Urinary bladder (tissue), 4 donors: ENCODE data around the gene TAS2R16. TPM values are rescaled to one million over a fixed set of nuclear protein-coding genes. Genes with fewer than 3 reads are reported as not detected.
"Not testable (repeated sequence)": the region's sequence is repeated elsewhere in the genome, so short reads cannot be mapped to it uniquely, and the experiment has no call there.

Experiments used
- DNase-seq: peaks from one replicate; pipeline ENCODE4 v3.0.0-alpha.2; 2015; ENCODE audit errors: extremely low spot score
- H3K27ac ChIP-seq: one replicate; pipeline ENCODE4 v1.5.1; 2013; ENCODE audit warnings: low read depth, mild to moderate bottlenecking, moderate library complexity
- H3K36me3 ChIP-seq: one replicate; pipeline ENCODE4 v1.6.1; 2013; ENCODE audit warnings: mild to moderate bottlenecking, moderate library complexity; ENCODE audit not compliant: insufficient read depth
- H3K4me1 ChIP-seq: one replicate; pipeline ENCODE4 v1.6.1; 2013; ENCODE audit warnings: mild to moderate bottlenecking, moderate library complexity; ENCODE audit not compliant: insufficient read depth
- H3K4me3 ChIP-seq: one replicate; pipeline ENCODE4 v1.5.1; 2013; ENCODE audit warnings: low read depth, low read length
- WGBS: extraction: QIAGEN DNeasy Blood & Tissue Kit; methylation state at CpG from one replicate; pipeline ENCODE4 v1.1.7; 2013; 5-methylcytosine and 5-hydroxymethylcytosine counted together
- polyA plus RNA-seq: library from polyadenylated mRNA; stranded (reverse); fragments of 200-250 nt; gene quantifications from one replicate; pipeline ENCODE4 v1.2.3, GENCODE V29; 2013
- total RNA-seq: library from RNA; depleted of rRNA; stranded (reverse); fragments of >200 nt; gene quantifications from one replicate; pipeline ENCODE4 v1.2.3, GENCODE V29; 2014
- donor health status: healthy with polysubstance abuse.
- donor health status: healthy.

The TAS2R16 gene
- total and polyA plus RNA-seq, 2 donors: not detected

DNA sequence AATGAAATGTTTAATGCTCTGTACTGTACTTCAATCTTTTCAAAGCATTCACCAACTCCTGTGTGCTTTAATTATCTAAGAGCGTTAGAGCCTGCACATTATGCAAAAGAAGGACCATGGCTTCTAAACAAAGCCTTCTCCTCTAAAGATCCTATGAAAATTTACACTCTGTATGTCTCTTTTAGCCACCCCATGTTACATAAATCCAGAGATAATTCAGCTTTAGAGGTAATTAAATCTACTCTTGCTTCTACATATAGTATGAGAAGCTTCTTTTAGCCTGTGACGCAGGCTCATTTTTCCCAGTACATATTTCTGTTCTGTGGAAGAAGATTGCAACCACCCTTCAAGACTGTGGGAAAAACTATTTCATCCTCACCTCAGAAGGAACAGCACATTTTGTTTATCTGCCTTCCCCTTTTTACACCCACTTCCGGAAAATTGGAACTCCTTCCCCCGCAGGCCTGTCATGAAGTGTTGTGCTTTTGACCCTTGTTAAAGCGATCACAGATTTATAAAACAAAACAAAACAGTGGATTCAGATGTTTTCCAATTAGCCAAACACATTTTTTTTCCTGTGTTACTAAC, 8.1 kb upstream of the TAS2R16 start:
- H3K27ac ChIP-seq: no peak overlapping the region

DNA sequence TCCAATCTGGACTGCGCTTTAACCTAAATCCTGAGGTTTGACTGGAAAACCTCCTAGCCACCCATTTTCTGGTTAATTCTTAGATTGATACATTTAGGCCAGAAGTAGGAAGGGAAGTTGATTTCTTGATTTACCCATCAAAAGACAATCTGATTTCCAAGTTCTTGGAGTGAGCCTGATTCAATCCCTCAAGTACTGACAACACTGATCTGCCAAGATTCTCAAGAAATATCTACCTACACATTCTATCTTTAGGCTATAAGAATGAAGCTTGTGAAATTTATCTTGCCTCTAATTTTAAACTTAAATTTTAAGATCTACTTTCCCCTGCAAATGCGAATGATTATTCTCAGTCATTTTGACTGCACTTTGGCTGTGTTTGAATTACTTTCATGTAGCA, 5.9 kb downstream of the TAS2R16 start:
- H3K4me1 ChIP-seq: no peaks in the 10 kb centered on the region
- DNase-seq: no peak
- no peak overlapping the region for H3K27ac ChIP-seq
- 87% methylated on average over 2 of the region's 2 CpGs for WGBS
- H3K4me3 ChIP-seq: no peak overlapping the region
- H3K36me3 ChIP-seq: no peaks in the 10 kb centered on the region

More for the DNA sequence above, 8.1 kb upstream of the TAS2R16 start:
- H3K4me1 ChIP-seq: no peaks in the 10 kb centered on the region
- H3K36me3 ChIP-seq: no peaks in the 10 kb centered on the region
- no peak for DNase-seq
- WGBS: 59% methylated on average over 5 of the region's 5 CpGs
- no peak overlapping the region for H3K4me3 ChIP-seq

DNA sequence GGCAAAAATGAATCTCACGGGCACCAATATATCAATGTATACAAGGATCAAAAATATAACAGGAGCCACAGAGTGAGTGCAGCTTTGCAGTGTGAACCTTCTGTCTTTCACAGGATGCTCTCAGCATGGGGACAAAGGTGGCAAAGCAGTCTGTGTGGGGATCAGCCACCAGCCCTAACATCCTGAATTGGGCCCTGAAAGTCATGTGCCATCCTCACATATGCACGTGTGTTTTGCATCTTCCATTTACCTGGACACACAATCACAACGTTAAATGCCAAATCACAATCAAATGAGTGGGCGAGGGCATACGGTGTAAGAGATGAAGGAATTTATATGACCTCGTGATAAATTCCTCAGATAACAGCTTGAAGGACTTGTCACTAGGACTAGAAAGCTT, 6.5 kb downstream of the TAS2R16 start:
- Histone ChIP-seq H3K27ac (no peak overlapping the region), H3K4me3 (no peak overlapping the region), H3K36me3 (no peaks in the 10 kb centered on the region), H3K4me1 (no peaks in the 10 kb centered on the region)
- no peak for DNase-seq
- WGBS: 56% methylated on average over 6 of the region's 6 CpGs

DNA sequence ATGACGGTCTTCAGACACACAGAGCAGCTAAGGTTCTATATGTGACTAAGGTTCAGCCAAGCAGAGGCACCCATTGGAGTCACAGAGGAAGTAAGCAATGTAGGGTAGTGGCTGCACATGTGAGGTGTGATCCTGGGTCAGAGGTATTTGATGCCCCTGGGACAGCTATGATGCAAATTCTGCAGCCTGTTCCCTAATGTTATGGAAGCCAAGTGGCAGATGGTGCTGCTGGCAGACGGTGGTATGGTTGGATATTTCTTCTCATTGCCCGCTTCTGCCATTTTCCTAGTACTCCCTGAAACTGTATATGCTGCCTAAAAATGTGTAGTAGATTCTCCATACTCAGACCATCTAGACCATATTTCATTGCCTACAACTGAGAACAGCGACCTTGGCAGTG, 7.2 kb downstream of the TAS2R16 start:
- 75% methylated on average over 4 of the region's 4 CpGs for WGBS
- no peak for DNase-seq
- H3K27ac ChIP-seq: no peak overlapping the region
- H3K4me3 ChIP-seq: no peak overlapping the region
- H3K4me1 ChIP-seq: no peaks in the 10 kb centered on the region
- H3K36me3 ChIP-seq: no peaks in the 10 kb centered on the region

DNA sequence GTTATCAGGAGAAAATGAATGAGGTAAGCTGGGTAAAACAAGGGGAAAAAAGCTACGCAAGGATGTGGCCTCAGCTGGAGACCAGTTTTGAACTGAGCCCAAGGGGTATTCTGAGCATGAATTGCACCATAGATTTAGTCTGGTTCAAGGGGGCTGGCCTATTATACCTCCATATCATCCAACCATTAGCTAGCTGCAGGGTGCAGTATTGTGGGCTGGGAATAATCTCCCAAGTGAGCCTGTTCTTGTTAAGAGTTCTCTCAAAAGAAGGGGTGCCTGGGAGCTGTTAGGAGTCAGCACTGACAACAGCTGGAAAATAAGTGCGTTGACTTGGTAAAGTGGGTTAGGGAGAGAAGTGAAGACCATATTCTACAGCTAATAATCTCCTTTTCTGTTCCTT, 8.0 kb downstream of the TAS2R16 start:
- Histone ChIP-seq H3K36me3 (no peaks in the 10 kb centered on the region), H3K4me1 (no peaks in the 10 kb centered on the region), H3K27ac (no peak overlapping the region), H3K4me3 (no peak overlapping the region)
- 89% methylated on average over 2 of the region's 2 CpGs for WGBS
- DNase-seq: no peak

DNA sequence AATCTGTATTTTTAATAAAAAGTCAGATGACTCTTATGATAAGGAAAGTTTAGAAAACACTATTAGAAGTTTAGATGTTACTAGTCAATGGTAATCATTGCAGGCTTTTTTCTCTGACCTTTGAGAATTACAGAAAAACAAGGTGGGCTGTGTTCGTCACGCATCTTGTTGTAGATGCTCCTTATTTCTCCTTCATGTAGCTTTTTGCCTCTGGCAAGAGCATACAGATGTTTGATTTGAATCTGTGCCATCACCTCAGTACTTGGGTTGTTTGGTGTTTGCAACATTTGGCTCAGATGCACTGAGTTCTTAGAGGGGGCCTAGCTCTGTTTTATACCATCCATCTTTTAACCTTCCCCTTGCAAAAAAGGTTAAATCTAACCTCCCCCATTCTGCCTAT, 11.5 kb downstream of the TAS2R16 start:
- H3K4me3 ChIP-seq: no peak overlapping the region

DNA sequence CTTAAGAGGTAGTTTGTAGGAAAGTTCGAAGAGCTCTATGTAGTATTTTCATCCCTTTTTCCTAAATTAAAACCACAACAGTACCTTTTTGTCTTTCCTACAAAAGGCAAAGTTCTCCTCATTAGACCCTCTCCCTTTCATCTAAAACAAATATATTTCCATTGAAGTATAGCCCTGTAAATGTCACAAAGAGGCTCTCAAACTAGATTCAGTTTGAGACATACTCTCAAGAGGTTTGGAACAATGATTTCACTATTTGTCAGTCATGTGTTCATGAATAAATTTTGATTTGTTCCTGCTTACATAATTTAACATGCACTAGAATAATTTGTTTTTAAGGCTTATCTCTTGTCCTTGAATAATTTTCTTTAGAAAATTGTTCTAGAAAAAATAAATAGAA, 12.2 kb downstream of the TAS2R16 start:
- Histone ChIP-seq H3K4me3 (no peak overlapping the region), H3K36me3 (no peaks in the 10 kb centered on the region), H3K4me1 (no peaks in the 10 kb centered on the region), H3K27ac (no peak overlapping the region)
- 78% methylated on average over 1 of the region's 1 CpG for WGBS
- no peak for DNase-seq

More for the DNA sequence above, 11.5 kb downstream of the TAS2R16 start:
- 78% methylated on average over 2 of the region's 2 CpGs for WGBS
- Histone ChIP-seq H3K4me1 (no peaks in the 10 kb centered on the region), H3K27ac (no peak overlapping the region), H3K36me3 (no peaks in the 10 kb centered on the region)
- DNase-seq: no peak

DNA sequence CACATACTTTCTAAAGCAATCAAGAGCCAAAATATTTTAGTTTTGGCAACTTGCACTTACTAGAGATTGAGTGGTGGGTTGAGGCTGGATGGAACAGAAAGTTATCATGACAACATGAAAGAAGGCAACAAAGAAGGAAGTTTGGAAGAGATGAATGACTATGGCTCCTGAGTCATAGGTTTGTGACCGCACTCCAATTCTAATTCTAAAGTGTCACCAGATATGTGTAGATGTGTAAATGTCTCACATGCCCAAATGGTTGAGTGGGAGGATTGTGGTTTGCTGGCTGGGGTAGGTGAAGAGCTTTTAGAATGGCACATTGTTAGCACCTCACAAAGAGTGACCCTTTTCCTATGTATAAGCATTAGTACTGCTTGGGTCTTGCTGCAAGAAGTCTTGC, 20.2 kb downstream of the TAS2R16 start:
- DNase-seq: no peak
- 85% methylated on average over 1 of the region's 1 CpG for WGBS
- H3K4me3 ChIP-seq: no peak overlapping the region

DNA sequence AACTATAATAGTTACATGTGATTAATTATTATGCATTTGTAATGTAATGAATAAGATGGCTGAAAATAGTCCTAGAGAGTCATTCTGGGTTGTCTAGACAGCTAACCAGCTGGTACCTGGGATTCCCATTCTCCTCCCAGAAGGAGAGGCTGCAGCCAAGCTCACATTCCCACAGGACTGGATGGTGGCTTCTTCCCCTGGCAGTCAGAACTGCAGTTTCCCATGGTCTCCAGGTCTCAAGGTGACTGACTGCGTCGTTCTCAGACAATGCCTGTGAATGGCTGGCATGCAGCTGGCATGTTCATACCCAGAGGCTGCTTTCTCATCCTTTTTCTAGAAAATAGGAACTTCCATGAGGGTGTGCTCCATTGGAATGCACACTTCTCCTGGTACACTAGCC, 21.3 kb downstream of the TAS2R16 start:
- Histone ChIP-seq H3K36me3 (no peaks in the 10 kb centered on the region), H3K27ac (no peak overlapping the region), H3K4me3 (no peak overlapping the region), H3K4me1 (no peaks in the 10 kb centered on the region)
- WGBS: 78% methylated on average over 2 of the region's 2 CpGs
- no peak for DNase-seq

More for the DNA sequence above, 20.2 kb downstream of the TAS2R16 start:
- H3K4me1 ChIP-seq: no peaks in the 10 kb centered on the region
- H3K27ac ChIP-seq: no peak overlapping the region
- no peaks in the 10 kb centered on the region for H3K36me3 ChIP-seq

DNA sequence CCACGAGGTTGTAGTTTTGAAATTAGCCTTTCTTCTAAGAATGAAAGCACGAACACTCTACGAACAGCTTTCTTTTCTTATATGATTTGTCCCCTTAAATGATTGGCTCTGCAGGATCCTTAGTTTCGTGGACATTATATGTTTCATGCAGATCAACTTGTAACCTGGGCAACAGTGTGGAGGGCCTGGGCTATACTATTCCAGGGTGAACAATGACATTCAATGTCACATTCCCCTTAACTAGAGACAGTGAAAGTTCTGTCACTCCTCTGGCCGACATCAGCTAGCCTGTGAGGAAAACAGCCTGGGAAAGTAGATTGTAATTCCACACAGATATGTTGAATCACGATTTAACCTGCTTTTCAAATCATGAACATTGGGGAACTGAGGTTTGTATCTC, 23.4 kb downstream of the TAS2R16 start:
- Histone ChIP-seq H3K4me1 (no peaks in the 10 kb centered on the region), H3K36me3 (no peaks in the 10 kb centered on the region), H3K27ac (no peak overlapping the region), H3K4me3 (no peak overlapping the region)
- no peak for DNase-seq
- WGBS: 64% methylated on average over 6 of the region's 6 CpGs

DNA sequence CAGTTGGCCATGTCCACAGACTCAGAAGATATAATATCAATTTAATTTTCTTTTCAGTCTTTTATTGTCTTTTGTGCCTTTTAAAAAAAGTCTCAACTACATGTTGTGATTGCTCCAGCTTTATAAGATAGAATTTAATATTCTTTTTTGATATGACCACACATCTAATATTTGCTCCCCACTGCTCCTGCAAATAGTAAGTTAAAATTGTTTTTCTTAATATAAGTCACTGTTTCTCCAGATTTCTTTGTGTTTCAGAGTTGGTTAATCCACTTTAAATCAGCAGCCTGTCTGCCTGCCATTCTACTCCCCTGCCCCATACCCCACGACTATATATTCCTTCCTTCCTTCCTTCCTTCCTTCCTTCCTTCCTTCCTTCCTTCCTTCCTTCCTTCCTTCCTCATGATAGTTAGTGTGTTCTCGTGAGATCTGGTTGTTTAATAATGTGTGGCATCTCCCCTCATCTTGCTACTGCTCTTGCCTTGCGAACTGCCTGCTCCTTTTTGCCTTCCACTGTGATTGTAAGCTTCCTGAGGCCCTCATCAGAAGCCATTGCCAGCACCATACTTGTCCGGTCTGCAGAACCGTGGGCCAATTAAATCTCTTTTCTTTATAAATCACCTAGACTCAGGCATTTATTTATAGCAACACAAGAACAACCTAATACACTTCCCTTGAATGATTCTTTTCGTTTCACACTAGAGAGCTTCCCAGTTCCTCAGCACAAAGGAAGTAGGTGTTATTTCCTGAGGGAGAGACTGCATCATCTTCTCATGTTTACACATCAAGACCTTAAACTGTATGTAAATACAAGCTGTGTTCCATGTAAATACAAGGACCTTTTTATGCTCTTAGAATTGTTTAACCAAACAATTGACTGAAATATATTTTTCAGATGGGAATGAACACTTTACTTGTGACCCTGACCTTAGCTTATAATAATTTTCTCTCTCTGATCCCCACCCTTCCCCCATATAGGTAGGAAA, 24.5 kb downstream of the TAS2R16 start:
- Histone ChIP-seq H3K4me1 (no peaks in the 10 kb centered on the region), H3K4me3 (no peak overlapping the region), H3K27ac (no peak overlapping the region), H3K36me3 (no peaks in the 10 kb centered on the region)
- WGBS: 43% methylated on average over 6 of the region's 6 CpGs
- DNase-seq: no peak

DNA sequence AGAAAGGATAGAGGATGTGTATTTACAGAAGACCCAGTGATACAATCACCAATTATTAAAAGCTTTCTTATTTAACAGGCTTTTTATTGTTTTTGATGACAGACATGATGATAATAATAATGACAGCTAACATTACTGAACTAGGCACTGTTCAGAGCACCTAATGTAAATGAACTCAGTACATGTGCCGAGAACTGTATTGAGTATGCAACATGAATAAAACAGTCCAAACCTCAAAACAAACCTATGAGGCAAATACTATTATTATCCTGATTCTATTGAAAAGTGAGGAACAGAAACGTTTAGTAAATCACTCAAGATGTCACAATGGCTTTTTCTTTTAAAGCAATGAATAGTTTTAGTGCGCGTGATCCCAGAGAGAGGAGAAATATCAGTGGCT, 27.1 kb downstream of the TAS2R16 start:
- WGBS: 75% methylated on average over 4 of the region's 4 CpGs
- no peaks in the 10 kb centered on the region for H3K4me1 ChIP-seq
- H3K27ac ChIP-seq: no peak overlapping the region
- no peak for DNase-seq
- H3K36me3 ChIP-seq: no peaks in the 10 kb centered on the region
- no peak overlapping the region for H3K4me3 ChIP-seq

DNA sequence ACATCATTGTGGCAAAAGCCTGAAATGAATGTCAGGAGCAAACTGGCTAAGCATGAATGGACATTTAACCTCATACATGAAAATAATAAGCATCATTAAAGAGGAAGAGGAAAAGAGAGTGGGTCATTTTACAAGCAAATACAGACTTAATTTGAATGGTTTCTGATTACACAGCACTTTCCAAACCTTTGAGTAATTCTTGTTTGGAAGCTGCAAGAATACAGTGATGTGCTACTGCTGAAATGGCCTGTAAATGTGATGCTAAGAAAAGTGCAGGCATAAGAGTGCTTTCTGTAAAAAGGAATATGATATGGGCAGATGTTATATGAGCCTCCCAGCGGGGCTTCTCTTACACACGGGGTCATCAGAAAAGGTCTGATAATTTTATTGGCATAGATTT, 30.2 kb downstream of the TAS2R16 start:
- H3K4me1 ChIP-seq: no peaks in the 10 kb centered on the region
- WGBS: 35% methylated on average over 2 of the region's 2 CpGs

DNA sequence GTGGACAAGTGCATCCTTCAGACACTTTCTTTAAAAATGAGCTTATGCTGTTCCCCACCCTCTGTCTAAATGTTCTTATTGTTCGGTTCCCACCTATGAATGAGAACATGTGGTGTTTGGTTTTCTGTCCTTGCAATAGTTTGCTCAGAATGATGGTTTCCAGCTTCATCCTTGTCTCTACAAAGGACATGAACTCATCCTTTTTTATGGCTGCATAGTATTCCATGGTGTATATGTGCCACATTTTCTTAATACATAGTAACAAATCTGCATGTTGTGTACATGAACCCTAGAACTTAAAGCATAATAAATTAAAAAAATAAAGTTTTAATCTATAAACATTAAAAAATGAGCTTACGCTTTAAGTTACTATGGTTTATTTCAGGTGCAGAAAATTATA, 41.8 kb downstream of the TAS2R16 start:
- not testable (repeated sequence) for H3K4me3 ChIP-seq, H3K36me3 ChIP-seq
- 98% methylated on average over 2 of the region's 2 CpGs for WGBS

More for the DNA sequence above, 30.2 kb downstream of the TAS2R16 start:
- DNase-seq: no peak
- H3K4me3 ChIP-seq: no peak overlapping the region
- H3K36me3 ChIP-seq: no peaks in the 10 kb centered on the region
- H3K27ac ChIP-seq: no peak overlapping the region

More for the DNA sequence above, 41.8 kb downstream of the TAS2R16 start:
- DNase-seq, H3K4me1 ChIP-seq, H3K27ac ChIP-seq: not testable (repeated sequence)
